ENCODE data around the gene ATP10B.

The ATP10B gene

GRCh38 chr5:160605266-160605665 is 246.7 kb downstream of the ATP10B start:
- TF ChIP-seq POLR2AphosphoS5 (IDR thresholded peaks at IDR 0.05; ENCODE audit: low read depth, low read length), result no peak
- no peak for TF ChIP-seq FOXP2 (optimal IDR thresholded peaks at IDR 0.05; ENCODE audit: borderline replicate concordance, extremely low read depth, extremely low read length, insufficient read depth)
- TF ChIP-seq REST (IDR thresholded peaks at IDR 0.05; ENCODE audit: insufficient read depth in 1 of 2, low read depth in 2 of 2, low read length in 2 of 2), result no peak
- no peak for TF ChIP-seq SIN3A (IDR thresholded peaks at IDR 0.05; ENCODE audit: borderline replicate concordance, insufficient read depth, low read length)
- no peak for TF ChIP-seq TAF1 (IDR thresholded peaks at IDR 0.05; ENCODE audit: borderline replicate concordance, insufficient read depth, low read length)

- TF ChIP-seq TAF1 (IDR thresholded peaks at IDR 0.05; ENCODE audit: borderline replicate concordance, insufficient read depth, low read length) (no peak), POLR2AphosphoS5 (IDR thresholded peaks at IDR 0.05; ENCODE audit: low read depth, low read length) (no peak), REST (IDR thresholded peaks at IDR 0.05; ENCODE audit: insufficient read depth in 1 of 2, low read depth in 2 of 2, low read length in 2 of 2) (no peak), FOXP2 (optimal IDR thresholded peaks at IDR 0.05; ENCODE audit: borderline replicate concordance, extremely low read depth, extremely low read length, insufficient read depth) (no peak), SIN3A (IDR thresholded peaks at IDR 0.05; ENCODE audit: borderline replicate concordance, insufficient read depth, low read length) (no peak)
Measured at GRCh38 chr5:160604484-160604883, 247.5 kb downstream of the ATP10B start.

- TF ChIP-seq POLR2AphosphoS5 (IDR thresholded peaks at IDR 0.05; ENCODE audit: low read depth, low read length) (no peak), TAF1 (IDR thresholded peaks at IDR 0.05; ENCODE audit: borderline replicate concordance, insufficient read depth, low read length) (no peak), SIN3A (IDR thresholded peaks at IDR 0.05; ENCODE audit: borderline replicate concordance, insufficient read depth, low read length) (no peak), FOXP2 (optimal IDR thresholded peaks at IDR 0.05; ENCODE audit: borderline replicate concordance, extremely low read depth, extremely low read length, insufficient read depth) (no peak), REST (IDR thresholded peaks at IDR 0.05; ENCODE audit: insufficient read depth in 1 of 2, low read depth in 2 of 2, low read length in 2 of 2) (no peak)
Measured at GRCh38 chr5:160602744-160603143, 249.3 kb downstream of the ATP10B start.

- TF ChIP-seq SIN3A (IDR thresholded peaks at IDR 0.05; ENCODE audit: borderline replicate concordance, insufficient read depth, low read length) (no peak), FOXP2 (optimal IDR thresholded peaks at IDR 0.05; ENCODE audit: borderline replicate concordance, extremely low read depth, extremely low read length, insufficient read depth) (no peak), REST (IDR thresholded peaks at IDR 0.05; ENCODE audit: insufficient read depth in 1 of 2, low read depth in 2 of 2, low read length in 2 of 2) (no peak), POLR2AphosphoS5 (IDR thresholded peaks at IDR 0.05; ENCODE audit: low read depth, low read length) (no peak), TAF1 (IDR thresholded peaks at IDR 0.05; ENCODE audit: borderline replicate concordance, insufficient read depth, low read length) (no peak)
Measured at GRCh38 chr5:160601046-160601445, 251.0 kb downstream of the ATP10B start.

- no peak for TF ChIP-seq TAF1 (IDR thresholded peaks at IDR 0.05; ENCODE audit: borderline replicate concordance, insufficient read depth, low read length)
Measured at GRCh38 chr5:160573318-160573717, 278.7 kb downstream of the ATP10B start.

Measured in PFSK-1 (cell line).